Measurements from ENCODE around the gene LDHA.

Gene LDHA

DNA sequence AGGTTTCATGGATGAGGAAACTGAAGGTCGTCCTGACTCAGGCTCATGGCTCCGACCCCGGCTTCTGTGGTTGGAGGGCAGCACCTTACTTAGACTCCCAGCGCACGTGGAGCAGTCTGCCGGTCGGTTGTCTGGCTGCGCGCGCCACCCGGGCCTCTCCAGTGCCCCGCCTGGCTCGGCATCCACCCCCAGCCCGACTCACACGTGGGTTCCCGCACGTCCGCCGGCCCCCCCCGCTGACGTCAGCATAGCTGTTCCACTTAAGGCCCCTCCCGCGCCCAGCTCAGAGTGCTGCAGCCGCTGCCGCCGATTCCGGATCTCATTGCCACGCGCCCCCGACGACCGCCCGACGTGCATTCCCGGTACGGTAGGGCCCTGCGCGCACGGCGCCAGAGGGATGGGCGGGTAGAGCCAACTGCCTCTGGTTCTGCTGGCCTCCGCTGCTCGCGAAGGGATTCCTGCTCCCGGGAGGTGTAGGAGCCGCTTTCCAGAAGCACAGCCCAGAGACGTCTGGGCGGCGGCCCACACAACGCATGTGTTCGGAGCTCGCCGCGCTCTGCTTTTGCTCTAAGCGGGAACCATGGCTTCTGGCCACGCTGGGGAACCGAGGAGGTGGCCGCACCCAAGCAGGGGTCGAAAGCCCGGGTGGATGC is at the start of gene LDHA:
Gene LDHA (plus strand): TSS at position 289 of the 653 bp plus-strand sequence. CDS start 2,280 bp downstream, outside the sequence.
- DNase-seq (ENCODE audit: low read depth): peak; percentile 97
- H3K4me3 ChIP-seq (replicated peaks; ENCODE audit: low read depth, low read length): peak within 1 kb of the TSS; percentile 84
- no peak for TF ChIP-seq CTCF (IDR thresholded peaks at IDR 0.05; ENCODE audit: low read length, missing control alignments)

GRCh38 chr11:18347471-18348125 is 46.8 kb upstream of the LDHA start:
- no peak overlapping the region for H3K4me3 ChIP-seq (replicated peaks; ENCODE audit: low read depth, low read length)
- peak; percentile 43 for DNase-seq (ENCODE audit: low read depth)
- TF ChIP-seq CTCF (IDR thresholded peaks at IDR 0.05; ENCODE audit: low read length, missing control alignments): no peak

- no peak for TF ChIP-seq CTCF (IDR thresholded peaks at IDR 0.05; ENCODE audit: low read length, missing control alignments)
- no peak overlapping the region for H3K4me3 ChIP-seq (replicated peaks; ENCODE audit: low read depth, low read length)
- DNase-seq (ENCODE audit: low read depth): peak; percentile 38
Observed at GRCh38 chr11:18352581-18352980, 41.8 kb upstream of the LDHA start.

DNA sequence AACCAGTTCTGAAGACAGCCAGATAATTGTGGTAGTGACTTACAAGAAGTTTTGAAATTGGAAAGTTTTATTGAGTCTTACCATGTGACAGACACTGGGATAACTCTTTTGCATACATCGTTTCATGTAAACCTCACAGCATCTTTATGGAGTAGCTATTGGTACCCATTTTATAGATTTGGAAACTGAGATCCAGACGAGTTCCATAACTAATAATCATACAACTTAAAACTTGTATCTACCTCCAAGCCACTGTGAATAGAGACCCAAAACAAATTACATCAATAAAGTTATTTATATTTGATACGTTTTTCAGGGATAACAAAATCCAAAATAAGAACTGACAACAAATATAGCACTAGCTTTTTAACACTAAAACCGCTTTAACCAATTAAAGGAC is 35.7 kb upstream of the LDHA start:
- no peak for TF ChIP-seq CTCF (IDR thresholded peaks at IDR 0.05; ENCODE audit: low read length, missing control alignments)
- no peak overlapping the region for H3K4me3 ChIP-seq (replicated peaks; ENCODE audit: low read depth, low read length)
- no peak for DNase-seq (ENCODE audit: low read depth)

GRCh38 chr11:18361154-18361553 is 33.2 kb upstream of the LDHA start:
- TF ChIP-seq CTCF (IDR thresholded peaks at IDR 0.05; ENCODE audit: low read length, missing control alignments): no peak
- no peak overlapping the region for H3K4me3 ChIP-seq (replicated peaks; ENCODE audit: low read depth, low read length)
- DNase-seq (ENCODE audit: low read depth): no peak

GRCh38 chr11:18364495-18365073 is 29.8 kb upstream of the LDHA start:
- no peak overlapping the region for H3K4me3 ChIP-seq (replicated peaks; ENCODE audit: low read depth, low read length)
- TF ChIP-seq CTCF (IDR thresholded peaks at IDR 0.05; ENCODE audit: low read length, missing control alignments): no peak
- no peak for DNase-seq (ENCODE audit: low read depth)
